HG02623 (cell line): ENCODE data around the gene ERG.

Source experiments
- ATAC-seq: cut with Tn5 transposase; IDR thresholded peaks from one replicate; pipeline ENCODE4 v1.9.1; 2021; ENCODE audit warnings: moderate library complexity; ENCODE audit not compliant: unreplicated experiment

Gene ERG

DNA sequence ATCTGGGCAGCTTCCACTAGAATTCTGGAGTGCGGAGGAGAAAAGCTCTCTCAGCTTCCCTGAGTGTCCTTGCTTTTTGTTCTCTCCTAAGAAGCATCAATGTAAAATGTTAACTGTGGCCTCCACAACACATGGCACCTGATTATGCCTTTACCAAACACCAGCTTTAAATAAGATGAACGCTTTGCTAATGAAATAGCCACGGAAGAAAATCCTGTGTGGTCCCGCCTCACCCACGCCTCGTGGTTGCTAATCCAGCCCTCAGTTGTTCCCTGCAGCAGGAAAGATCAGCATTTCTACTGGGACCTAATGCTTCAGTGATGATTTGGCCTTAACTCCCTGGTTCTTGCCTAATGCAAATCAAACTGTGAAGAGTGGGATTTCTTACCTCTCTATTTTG is 1.8 kb upstream of the ERG start:
- no peak for ATAC-seq

DNA sequence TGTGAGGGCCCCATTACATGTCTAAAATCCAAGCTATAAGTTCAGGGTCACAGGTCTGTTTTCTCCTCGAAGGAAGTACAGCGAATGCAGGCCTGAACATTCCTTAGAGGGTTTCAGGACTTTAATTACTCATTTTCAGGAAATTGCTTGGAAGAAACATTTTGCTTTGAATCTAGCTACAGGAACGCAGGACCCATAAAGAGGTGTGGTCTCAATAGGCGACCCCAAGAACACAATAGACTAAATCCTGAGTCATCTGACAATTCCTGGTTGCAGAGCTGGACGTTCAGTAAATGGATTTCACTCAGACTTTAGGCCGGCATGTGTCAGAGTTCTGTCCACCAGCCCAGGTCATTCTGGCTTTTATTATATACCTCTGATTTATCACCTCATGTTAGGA is 1.0 kb upstream of the ERG start:
- ATAC-seq: no peak

DNA sequence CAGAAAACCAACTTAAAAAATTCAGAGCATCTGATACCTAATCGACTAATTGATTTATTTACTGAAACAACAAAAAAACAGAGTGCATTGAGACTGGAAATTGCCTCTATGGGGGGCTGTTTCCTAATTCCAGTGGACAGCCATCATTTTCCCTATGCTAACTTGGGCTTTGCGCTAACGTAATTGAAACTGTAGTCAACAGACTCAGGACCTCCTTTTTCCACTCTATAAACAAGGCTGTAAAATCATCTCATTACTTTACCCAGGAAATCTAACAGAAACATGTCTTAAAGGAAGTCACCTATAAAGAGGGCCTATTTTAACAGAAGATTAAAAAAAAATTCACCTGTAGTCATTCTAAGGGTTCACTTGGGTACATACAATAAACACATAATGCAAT is 2.1 kb downstream of the ERG start:
- no peak for ATAC-seq

DNA sequence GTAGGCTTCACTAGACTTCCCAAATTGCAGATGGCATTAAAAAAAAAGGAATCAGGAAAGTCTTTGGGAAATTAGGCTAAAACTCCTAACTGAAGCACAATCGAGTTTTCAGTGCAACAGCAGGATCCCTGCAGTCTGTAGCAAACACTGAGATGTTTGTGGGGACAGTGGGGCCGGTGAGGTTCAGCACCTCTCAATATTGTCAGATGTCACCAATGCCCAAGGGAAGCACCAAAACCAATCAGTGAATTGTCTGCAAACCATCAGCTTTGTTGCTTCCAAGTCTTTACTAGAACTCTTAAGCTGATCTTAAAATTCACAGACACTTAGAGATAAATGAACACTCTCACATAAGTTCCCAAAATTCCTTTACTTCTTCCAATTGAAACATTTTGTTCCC is 2.6 kb downstream of the ERG start:
- no peak for ATAC-seq

DNA sequence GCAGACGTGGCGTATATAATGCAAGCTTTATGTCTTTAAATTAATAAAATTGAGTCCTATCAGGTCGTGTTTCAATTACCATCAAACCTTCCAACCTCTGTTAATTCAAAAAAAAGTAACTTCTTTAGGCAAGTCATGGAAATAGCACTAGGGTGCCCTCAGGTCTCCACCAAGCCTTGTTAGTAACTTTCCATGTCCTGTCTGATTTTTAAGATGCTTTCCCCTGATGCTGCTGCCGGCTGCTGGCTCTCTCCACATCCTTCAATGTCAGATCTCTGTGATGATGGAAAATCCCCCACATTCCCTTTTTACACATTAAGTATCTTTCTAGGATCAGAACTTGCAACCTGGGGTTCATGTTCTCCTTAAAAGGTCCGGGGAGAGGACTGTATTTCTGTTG is 3.0 kb downstream of the ERG start:
- ATAC-seq: no peak

DNA sequence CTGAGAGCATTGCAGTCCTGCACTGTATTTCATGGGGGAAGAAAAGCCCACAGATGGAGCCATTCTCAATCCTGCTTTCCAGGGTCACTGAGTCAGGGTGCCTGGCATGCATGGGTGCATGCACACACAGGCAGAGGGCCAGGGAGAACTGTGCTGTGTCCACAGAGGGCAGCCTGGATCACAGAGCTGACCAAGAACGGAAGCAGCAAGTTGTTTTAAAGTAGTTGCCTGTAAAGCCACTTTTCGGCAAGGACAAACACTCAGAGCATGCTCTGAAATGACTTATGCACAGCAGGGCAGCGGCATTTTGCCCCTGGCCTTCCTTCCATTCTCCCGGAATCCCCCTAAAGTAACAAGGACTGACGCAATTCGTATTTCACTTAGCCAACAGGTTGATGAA is 3.6 kb downstream of the ERG start:
- no peak for ATAC-seq

DNA sequence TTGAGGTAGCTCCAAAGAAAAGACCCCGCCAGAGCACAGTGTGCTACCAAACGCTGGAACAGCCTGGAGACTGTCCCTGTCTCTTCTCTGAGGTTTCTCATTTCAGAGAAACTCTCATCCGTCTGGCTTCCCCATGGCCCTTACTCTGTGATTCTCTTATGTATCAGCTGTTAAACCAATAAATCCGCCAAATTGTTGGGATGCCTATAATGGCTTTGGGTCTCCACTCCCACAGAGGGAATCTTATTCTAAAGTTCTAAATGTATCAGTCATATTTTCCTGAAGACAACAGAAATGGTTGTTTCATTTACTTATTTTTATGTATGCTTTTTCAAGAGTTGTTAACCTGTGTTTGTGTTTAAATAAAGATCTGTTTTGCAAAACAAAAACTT is 4.0 kb downstream of the ERG start:
- no peak for ATAC-seq

DNA sequence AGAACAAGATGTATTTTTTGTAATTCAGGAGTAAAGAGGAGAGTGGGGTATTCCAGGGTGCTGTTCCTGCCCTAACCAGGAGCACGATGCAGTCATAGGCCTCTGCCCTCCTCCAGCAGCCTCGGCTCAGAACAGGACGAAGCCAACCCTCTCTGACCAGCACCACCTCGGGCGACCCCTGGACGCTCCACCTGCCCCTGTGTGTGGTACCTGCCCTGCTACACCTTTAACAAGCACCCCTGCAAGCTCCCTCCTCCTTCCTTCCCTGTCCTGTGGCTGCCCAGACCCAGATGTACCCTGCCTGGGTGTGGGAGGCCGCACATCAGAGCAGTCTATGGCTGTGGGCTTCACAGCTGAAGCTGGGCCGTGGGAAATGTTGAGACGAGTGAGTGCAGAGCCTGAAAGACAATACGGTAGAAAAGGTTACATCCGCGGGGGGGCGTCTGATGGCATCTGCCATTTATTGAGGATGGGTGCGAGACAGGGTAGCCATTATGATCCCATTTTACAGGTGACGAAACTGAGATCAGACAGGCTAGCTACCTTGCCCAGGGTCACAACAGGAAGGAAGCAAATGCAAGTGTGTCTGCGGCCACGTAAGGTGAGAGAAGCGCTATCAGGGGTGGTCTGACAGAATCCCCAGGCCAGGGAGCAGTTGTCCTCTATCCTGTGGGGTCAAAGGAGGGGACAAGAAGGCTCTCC is 4.6 kb downstream of the ERG start:
- no peak for ATAC-seq

DNA sequence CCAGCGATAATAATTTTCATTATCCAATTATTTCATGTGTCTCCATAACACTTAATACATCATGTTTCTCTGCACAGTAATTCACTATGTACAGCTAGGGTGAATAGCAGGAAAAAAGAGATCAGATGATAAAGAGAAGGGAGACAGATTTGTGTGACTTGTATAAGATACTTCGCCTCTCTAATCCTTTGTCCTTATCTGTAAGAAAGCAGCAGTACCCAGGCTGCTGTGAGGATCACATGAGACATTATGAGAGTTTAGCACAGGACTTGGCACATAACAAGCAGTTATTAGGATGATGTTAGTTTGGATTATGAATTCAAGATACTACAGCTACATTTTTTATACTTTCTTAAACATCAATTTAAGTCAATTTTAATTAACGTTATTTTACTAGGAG is 6.3 kb downstream of the ERG start:
- ATAC-seq: no peak

DNA sequence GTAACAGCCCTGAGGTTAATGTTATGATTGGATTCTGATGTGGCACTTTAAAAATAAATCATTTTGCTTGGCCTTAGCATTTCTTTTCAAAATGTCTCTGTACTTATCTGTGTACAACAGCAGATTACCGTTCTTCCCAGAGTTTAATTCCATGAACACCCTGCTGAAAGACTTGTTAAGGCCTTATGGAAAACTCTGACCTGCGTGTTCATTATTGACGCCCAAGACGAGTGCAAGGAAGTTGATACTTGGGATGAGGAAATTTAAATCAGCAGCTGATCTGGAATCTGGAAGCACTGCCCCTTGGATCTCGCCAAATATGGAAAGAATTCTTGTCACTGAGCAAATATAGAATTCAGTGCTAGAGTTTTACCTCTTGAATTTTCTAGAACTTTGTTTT is 6.7 kb downstream of the ERG start:
- no peak for ATAC-seq

DNA sequence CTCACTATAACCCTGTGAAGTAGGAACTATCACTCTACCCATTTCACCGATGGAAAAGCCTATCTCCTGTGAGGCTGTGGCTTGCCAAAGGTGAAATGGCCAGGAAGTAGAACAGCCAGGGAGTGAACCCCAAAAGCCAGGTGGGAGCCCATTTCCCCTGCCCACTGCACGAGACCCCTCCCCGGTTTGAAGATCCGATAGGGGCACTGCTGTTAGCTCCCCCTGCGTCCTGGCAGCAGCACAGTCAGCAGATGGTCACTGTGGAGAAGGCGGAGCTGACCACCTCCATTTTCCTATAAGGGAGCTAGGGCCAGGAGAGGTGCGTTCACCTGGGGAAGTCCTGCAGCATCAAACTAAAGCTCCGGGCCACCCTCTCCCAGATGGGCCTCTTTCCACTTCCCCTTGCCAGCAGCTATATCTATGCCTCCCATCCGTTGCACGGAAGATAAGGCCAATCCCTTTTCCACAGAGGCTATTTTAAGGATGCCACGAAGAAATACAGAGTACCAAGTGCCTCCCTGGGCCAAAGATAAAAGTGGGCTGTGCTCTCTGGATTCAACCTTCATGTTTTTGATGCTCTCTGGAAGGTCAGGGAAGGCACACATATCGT is 7.8 kb downstream of the ERG start:
- no peak for ATAC-seq

DNA sequence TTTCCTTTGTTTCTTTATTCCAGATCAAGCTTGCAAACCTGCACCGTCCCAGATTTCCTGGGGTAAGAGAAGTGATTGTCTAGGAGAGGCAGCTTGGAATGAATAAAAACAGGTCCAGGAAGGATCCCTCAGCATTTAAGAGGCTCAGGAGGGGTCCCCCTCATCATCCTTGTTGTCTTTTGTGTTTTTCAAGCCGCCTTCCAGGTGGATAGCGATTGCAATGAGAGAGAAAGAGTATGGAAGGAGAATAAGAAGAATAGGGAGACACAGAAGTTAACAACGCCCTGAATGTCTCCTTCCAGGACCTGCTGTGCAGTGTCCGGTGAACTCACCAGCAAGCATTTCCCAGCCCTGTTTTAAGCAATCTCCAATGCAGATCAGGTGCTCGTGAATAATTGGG is 8.5 kb downstream of the ERG start:
- no peak for ATAC-seq

DNA sequence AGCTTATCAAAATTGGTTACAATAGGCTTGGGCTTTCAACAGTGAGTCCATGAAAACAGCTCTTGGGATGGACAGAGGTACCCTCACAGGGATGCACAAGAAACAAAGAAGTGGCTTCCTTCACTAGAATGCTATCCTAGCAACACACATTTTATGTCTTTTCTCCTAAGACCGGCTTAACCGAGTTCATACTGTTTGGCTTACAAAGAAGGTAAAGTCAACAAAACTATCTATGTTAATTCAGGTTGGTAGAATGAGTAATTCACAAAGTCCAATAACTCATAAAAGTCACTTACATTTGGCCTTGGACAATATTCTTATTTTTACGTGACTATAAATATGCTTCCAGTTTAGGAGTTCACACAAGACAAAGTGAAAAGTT is 9.0 kb downstream of the ERG start:
- no peak for ATAC-seq

DNA sequence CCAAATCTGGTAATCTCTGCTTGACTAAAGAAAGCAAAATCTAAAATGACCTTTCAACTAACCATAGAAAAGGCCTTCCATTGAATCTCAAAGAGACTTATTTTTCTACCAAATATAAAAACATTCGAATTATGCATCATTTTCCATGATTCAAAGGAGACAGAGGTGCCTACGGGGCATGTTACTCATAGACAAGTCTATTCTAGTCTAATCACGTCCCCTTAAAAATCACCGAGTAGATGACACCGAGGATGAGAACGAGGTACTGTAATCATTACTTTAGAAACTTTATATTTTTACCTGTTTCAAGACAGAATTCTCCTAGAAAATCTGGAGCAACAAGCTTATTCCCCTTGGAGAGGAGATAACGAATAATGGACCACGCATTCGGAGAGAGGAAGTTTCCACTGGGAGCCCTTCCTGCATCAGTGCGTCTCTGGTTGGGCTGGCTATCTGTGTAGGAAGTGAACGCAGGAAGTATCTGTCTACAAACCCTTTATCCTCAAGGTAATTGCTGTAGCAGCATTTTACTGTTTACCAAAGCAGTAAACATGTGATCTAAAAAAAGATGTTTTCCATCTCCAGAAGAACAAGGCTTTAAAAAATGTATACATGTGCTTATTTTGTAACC is 9.5 kb downstream of the ERG start:
- ATAC-seq: no peak

DNA sequence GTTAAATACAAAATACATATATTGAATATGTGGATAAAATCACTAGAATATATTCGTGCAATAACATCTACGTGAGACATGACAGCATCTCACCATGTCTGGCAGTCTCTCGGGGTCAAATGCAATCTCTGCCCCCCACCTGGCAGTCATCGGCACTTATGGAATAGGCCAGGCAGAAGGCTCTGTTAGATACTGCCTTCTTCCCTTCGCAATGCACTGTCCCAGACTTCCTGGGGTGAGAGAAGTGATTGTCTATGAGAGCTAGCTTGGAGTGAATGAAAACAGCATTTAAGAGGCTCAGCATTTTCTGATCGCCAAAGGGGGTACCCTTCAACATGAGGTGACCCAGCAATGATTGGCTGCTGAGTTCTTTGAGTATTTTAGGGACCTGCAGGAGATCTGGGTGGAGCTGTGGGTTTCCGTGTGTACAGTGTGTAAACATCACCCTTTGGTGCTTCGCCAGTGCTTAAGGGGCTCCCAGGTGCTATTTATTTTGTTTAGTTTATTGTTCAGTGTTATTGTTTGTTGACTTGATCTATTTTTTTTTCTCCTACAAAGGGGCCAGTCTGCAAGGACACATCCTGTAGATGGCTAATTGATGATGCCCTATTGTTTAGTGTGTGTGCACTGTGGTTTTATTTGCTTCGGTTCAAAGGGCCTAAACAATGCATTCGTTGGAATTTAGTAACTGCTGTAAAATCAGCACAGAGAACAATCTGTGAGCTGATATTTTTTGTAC is 10.2 kb downstream of the ERG start:
- ATAC-seq: no peak

DNA sequence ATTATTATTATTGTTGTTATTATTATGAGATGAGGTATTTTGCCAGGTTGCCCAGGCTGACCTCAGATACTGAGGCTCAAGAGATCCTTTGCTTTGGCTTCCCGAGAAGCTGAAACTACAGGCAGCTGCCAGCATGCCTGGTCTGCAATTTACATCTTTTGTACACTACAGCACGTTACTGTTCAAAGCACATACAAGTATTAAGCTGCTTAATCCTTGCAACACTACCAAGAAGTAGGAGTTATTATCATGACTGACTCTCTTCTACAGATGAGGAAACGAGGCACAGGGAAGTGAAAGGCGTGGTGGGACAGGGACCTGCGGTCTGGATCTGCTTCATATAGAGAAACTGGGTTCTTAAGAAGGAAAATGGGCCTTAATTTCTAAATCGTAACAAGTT is 11.6 kb downstream of the ERG start:
- no peak for ATAC-seq

DNA sequence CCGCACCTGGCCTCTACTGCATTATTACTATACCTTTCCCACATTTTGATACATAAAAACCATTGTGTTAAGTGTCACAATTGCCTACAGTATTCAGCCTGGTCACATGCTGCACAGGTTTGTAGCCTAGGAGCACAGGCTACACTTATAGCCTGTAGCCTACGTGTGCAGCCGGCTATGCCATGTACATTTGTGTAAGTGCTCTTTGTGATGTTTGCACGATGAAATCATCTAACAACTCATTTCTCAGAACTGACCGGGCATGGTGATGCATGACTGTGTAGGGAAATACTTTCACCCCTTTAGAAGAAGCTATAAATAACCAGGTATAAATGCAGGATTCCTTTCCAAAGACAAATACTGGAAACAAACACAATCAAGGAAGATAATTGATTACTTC is 12.1 kb downstream of the ERG start:
- no peak for ATAC-seq

DNA sequence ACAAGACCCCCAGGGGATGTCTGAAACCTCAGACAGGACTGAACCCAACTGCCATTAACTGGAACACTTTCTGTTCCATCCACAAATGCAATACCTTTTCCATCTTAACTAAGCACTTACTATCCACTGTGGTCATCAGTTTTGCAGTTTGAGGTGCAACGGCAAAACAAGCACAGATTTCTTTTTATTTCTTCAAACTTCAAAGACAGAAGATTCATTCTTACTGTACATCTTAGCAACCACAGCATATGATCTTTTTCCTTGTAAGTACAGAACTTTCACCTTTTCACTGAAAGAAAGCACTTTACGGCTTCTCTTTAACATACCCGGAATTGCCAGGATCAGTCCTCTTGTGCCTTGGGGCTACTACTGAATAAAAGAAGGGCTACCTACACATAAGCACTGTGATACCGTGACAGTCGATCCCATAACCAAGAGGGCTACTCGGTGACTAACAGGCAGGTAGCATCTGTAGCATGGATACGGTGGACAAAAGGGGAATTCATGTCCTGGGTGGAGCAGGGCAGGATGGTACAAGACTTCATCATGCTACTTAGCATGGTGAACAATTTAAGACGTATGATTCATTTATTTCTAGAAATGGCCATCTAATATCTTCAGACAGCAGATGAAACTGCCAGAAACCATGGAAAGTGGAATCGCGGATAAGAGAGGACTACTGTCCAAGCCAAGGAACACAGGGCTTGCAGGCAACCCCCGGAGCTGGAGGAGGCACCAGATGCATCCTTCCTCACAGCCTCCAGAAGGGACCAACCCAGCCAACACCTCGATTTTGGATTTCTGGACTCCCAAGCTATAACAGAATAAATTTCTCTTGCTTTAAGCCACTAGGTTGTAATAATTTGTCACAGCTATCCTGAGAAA is 18.4 kb downstream of the ERG start:
- no peak for ATAC-seq

DNA sequence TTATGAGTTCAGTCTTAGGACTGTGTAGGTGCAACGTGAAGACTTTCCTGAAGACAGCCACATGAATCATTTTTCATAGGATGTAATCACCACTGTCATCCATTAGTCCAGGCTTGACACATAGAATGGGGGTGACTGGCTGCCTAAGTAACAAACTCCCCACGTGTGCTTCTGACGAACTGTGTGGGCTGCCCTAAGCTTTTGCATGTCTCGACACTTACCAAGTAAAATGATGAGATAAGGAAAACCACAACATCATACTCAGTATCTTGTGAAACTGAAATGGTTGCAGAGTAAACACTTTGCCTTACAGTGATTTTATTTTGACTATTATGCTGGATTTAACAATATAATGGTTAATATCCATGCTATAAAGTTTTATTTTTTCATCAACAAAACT is 19.5 kb downstream of the ERG start:
- ATAC-seq: no peak

DNA sequence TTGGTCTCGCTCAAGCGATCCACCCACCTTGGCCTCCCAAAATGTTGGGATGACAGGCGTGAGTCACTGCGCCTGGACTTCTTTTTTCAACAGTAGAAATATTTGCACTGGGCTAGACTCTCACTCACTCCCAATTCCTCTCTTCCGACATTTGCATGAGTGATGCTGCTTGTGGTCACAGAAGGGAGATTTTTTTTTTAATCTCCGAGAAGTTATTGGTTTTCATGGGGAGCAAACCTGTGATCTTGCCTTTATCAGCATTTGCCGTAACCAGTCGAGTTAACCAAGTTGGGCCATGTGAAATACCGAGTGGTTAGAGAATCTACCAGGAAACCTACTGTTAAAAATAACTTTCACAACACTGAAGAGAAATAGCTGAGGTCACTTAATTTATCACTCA is 21.1 kb downstream of the ERG start:
- ATAC-seq: no peak

DNA sequence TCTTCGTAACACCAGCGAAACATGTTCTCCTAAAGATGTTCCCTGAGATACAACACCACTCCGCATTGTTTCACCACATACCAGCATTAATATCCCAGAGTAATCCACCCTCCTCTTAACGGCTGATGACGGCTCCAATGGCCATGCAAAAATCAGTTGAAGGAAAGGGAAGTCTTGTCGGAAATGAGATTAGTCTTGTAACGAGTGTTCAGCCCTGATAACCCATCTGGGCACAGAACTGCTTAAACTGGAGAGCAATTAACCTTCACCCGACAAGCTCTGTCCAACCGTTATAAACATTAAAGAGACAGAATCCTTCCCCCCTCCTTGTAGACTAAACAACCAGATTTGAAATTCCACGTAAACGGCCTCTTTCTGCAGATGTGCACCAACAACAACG is 21.9 kb downstream of the ERG start:
- ATAC-seq: no peak
